Keratinocyte (primary cell): ENCODE data around the gene SIM2.

Experiments used
- EZH2 ChIP-seq: IDR thresholded peaks from one replicate; pipeline ENCODE4 v1.6.1; 2012; ENCODE audit warnings: inconsistent platforms, mild to moderate bottlenecking, low read length, moderate library complexity
- TF ChIP-seq, protein P1 (sequence below), 3 experiments: IDR thresholded peaks in 1 of 3; conservative IDR thresholded peaks in 1 of 3; optimal IDR thresholded peaks in 1 of 3; 2 replicates in 2 of 3; 3 replicates in 1 of 3; pipeline versions ENCODE3 to v1.5.1; 2011; ENCODE audit warnings: low read length in 3 of 3, mild to moderate bottlenecking in 3 of 3, moderate library complexity in 2 of 3, control low read depth in 1 of 3, inconsistent platforms in 1 of 3; ENCODE audit not compliant: insufficient read depth in 2 of 3; ENCODE audit errors: extremely low read depth in 1 of 3

GRCh38 chr21:36700295-36700970 is 1.5 kb downstream of the SIM2 start:
- TF ChIP-seq, protein P1, sequence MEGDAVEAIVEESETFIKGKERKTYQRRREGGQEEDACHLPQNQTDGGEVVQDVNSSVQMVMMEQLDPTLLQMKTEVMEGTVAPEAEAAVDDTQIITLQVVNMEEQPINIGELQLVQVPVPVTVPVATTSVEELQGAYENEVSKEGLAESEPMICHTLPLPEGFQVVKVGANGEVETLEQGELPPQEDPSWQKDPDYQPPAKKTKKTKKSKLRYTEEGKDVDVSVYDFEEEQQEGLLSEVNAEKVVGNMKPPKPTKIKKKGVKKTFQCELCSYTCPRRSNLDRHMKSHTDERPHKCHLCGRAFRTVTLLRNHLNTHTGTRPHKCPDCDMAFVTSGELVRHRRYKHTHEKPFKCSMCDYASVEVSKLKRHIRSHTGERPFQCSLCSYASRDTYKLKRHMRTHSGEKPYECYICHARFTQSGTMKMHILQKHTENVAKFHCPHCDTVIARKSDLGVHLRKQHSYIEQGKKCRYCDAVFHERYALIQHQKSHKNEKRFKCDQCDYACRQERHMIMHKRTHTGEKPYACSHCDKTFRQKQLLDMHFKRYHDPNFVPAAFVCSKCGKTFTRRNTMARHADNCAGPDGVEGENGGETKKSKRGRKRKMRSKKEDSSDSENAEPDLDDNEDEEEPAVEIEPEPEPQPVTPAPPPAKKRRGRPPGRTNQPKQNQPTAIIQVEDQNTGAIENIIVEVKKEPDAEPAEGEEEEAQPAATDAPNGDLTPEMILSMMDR (optimal IDR thresholded peaks at IDR 0.05 in 1 of 3, IDR thresholded peaks at IDR 0.05 in 1 of 3, conservative IDR thresholded peaks at IDR 0.05 in 1 of 3; ENCODE audit: extremely low read depth in 1 of 3, insufficient read depth in 2 of 3, low read length in 3 of 3) = no peak
- TF ChIP-seq EZH2 = peak; percentile 78
